Aorta (tissue), 5 donors: ENCODE measurements around the gene CEP112. TPM values are rescaled to one million over a fixed set of nuclear protein-coding genes. Genes with fewer than 3 reads are reported as not detected.

Experiments used
- ATAC-seq: fragments of 200-7000 bp; cut with Tn5 transposase; one replicate; pipeline ENCODE4 v1.9.1; 2022; ENCODE audit warnings: moderate library complexity; ENCODE audit not compliant: low FRiP score
- DNase-seq, 2 donors: peaks; one replicate each; pipeline ENCODE4 v3.0.0-alpha.2; 2020
- H3K27ac ChIP-seq, 2 donors: one replicate each; pipeline ENCODE4 v1.5.1; 2013; ENCODE audit warnings: low read length in 2 of 2, mild to moderate bottlenecking in 2 of 2, moderate library complexity in 2 of 2, control low read depth in 1 of 2, inconsistent platforms in 1 of 2, low read depth in 1 of 2
- H3K27me3 ChIP-seq, 2 donors: one replicate each; pipeline ENCODE4 v1.6.1; 2013; ENCODE audit warnings: control low read depth in 1 of 2, low read length in 1 of 2, mild to moderate bottlenecking in 1 of 2, moderate library complexity in 1 of 2; ENCODE audit not compliant: insufficient read depth in 2 of 2, control insufficient read depth in 1 of 2
- H3K36me3 ChIP-seq, 2 donors: one replicate each; pipeline ENCODE4 v1.6.1; 2013; ENCODE audit warnings: control low read depth in 1 of 2, low read length in 1 of 2, mild to moderate bottlenecking in 1 of 2; ENCODE audit not compliant: insufficient read depth in 2 of 2, control insufficient read depth in 1 of 2
- H3K4me1 ChIP-seq, 2 donors: one replicate each; pipeline ENCODE4 v1.6.1; 2013; ENCODE audit warnings: low read length in 2 of 2, control low read depth in 1 of 2, mild to moderate bottlenecking in 1 of 2, moderate library complexity in 1 of 2; ENCODE audit not compliant: insufficient read depth in 2 of 2, control insufficient read depth in 1 of 2
- H3K4me3 ChIP-seq, 2 donors: one replicate each; pipeline ENCODE4 v1.5.1; 2013; ENCODE audit warnings: low read length in 2 of 2, control low read depth in 1 of 2, mild to moderate bottlenecking in 1 of 2
- H3K9me3 ChIP-seq: one replicate; pipeline ENCODE4 v1.6.1; 2013; ENCODE audit warnings: mild to moderate bottlenecking, low read length; ENCODE audit not compliant: control insufficient read depth
- WGBS, 2 donors: extraction: QIAGEN DNeasy Blood & Tissue Kit; methylation state at CpG; one replicate each; pipeline ENCODE4 v1.1.7; 2013; 5-methylcytosine and 5-hydroxymethylcytosine counted together
- intact Hi-C, 2 donors: fragments of 100-400 bp; cut with DNase I; formaldehyde crosslinking; loops; one replicate each; pipeline versions ENCODE4 v1.14.2 to v1.15.0; 2022
- polyA plus RNA-seq, 2 donors: library from polyadenylated mRNA; stranded (reverse); fragments of 200-250 nt; gene quantifications; one replicate each; pipeline ENCODE4 v1.2.3, GENCODE V29; 2013
- total RNA-seq, 2 donors: library from RNA; stranded (reverse); fragmentation: NEBNext Ultra II Directional; extraction: Animal tissue kit (Norgen Biotek cat#: 25700); gene quantifications; one replicate each; pipeline ENCODE4 v1.2.1, GENCODE V29; 2021
- donor health status: healthy with polysubstance abuse.
- donor health status: Bipolar disorder and iron deficiency.
- donor health status: DM: no; HTN: no; CAD: no.
- donor health status: DM: no; HTN: no; CAD: no.
- donor health status: DM: yes; HTN: yes; CAD: no.

CEP112 gene
- total and polyA plus RNA-seq, 4 donors = 17.5 to 47.5 (median 30.7) TPM

DNA sequence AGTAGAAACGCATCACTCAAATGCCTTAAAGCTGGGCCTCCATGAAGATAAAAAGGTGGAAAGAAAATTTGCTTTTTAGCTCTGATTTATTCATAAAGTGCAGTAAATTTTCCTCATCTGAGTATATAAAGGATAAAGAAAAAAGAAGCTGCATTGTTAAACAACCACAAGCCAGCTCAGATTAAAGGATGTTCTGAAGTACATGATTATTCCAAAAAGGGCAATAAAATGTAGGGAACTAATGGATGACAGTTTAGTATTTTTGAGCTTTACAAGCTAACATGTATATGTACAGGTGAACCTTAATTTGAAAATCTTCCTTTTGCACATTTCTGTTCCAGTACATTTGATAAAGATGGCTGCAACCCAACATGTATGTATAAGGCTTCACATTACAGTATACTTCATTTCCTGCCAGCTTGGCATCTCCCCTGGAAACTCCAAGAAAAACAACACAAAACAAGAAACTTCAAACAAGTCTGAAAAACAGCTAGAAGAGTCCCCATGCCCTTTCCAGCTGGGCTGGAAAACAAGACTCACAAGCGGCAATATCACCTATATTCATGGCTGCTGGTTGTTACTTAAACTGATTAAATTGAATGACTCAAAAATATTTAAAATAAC is 225.7 kb downstream of the CEP112 start:
- intact Hi-C loops = no loop called here
- DNase-seq = no peak
- WGBS, 2 donors = 91 to 97% methylated on average over 2 of the region's 2 CpGs
- Histone ChIP-seq H3K36me3 (no peaks in the 10 kb centered on the region), H3K27me3 (no peaks in the 10 kb centered on the region), H3K27ac (no peak overlapping the region), H3K9me3 (no peaks in the 10 kb centered on the region), H3K4me1 (peaks cover 0 to 2% of the 10 kb centered on the region in 2 donors), H3K4me3 (no peak overlapping the region)
- ATAC-seq = no peak

DNA sequence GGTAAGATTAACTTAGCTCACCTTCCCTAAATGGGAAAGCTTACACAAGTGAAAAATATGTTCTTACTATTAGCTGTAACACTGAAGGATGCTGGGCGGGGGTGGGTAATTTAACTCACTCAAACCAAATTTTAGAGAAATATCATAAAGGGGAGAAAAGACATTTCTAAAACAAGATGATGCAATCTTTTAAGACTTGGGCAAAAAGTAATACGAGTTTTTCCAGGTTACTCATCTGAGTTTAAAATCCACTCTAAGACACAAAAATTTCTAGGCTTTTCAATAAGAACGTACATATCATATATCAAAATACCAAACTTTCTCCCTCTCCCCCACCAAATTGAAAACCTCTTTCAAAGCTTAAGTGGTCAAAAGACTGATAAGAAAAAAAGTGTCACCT is 228.8 kb downstream of the CEP112 start:
- no peaks in the 10 kb centered on the region for H3K27me3 ChIP-seq
- H3K4me1 ChIP-seq = peaks cover 0 to 2% of the 10 kb centered on the region in 2 donors
- no peak overlapping the region for H3K27ac ChIP-seq
- DNase-seq = no peak
- no peak overlapping the region for H3K4me3 ChIP-seq
- no peaks in the 10 kb centered on the region for H3K36me3 ChIP-seq
- 95 to 98% methylated on average over 3 of the region's 3 CpGs for WGBS, 2 donors
- H3K9me3 ChIP-seq = peaks cover 2% of the 10 kb centered on the region
- ATAC-seq = no peak
- intact Hi-C loops = no loop called here

DNA sequence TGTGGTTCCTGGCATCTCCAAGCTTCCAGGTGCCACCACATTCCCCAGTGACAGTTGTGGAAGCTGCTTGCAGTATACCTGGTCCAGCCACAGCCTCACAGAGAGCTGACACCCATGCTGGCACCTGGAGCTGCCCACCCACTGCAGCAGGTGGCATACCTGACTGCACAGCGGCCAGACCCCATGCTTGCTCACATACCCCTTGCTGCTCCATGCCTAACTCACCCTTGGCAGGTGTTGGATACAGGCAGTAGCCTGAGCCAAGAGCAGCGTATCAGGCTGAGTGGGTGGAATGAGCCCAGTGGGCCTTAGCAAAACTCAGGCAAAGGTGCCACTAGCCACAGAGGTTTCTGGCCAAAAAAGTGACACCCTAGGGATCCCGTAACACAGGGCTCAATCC is 232.3 kb downstream of the CEP112 start:
- intact Hi-C loops = no loop called here
- H3K36me3 ChIP-seq = no peaks in the 10 kb centered on the region
- no peak for DNase-seq
- H3K27ac ChIP-seq = no peak overlapping the region
- H3K9me3 ChIP-seq = peaks cover 2% of the 10 kb centered on the region
- H3K4me1 ChIP-seq = no peaks in the 10 kb centered on the region
- 89 to 93% methylated on average over 3 of the region's 3 CpGs for WGBS, 2 donors
- H3K4me3 ChIP-seq = no peak overlapping the region
- no peak for ATAC-seq
- no peaks in the 10 kb centered on the region for H3K27me3 ChIP-seq

DNA sequence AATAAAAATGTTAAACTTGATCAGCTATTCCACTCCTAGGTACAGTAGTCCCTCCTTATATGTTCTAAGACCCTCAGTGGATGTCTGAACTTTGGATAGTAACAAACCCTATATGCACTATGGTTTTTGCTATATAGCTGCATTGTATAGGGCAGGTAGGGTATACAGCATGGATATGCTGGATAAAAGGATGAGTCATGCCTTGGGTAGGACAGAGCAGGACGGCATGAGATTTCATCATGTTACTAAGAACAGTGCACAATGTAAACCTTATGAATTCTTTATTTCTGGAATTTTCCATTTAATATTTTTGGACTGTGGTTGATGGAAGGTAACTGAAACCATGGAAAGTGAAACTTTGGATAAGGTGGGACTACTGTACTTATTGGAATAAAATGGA is 235.1 kb downstream of the CEP112 start:
- H3K9me3 ChIP-seq = peaks cover 2% of the 10 kb centered on the region
- no peaks in the 10 kb centered on the region for H3K4me1 ChIP-seq
- no peaks in the 10 kb centered on the region for H3K27me3 ChIP-seq
- H3K27ac ChIP-seq = no peak overlapping the region
- no peak for ATAC-seq
- DNase-seq = no peak
- no peaks in the 10 kb centered on the region for H3K36me3 ChIP-seq
- H3K4me3 ChIP-seq = no peak overlapping the region
- intact Hi-C loops = no loop called here
- 88 to 89% methylated on average over 1 of the region's 1 CpG for WGBS, 2 donors

DNA sequence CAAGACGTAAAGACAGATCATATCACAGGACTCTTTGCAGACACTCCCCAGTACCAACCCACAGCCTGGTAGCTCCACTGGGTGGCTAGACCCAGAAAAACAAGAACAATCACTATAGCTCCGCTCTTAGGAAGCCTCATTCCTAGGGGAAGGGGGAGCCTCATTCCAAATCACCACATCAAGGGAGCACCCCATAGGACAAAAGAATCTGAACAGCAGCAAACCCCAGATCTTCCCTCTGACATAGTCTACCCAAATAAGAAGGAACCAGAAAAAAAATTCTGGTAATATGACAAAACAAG is 237.8 kb downstream of the CEP112 start:
- Histone ChIP-seq H3K4me3 (no peak overlapping the region), H3K36me3 (no peaks in the 10 kb centered on the region), H3K9me3 (peaks cover 2% of the 10 kb centered on the region), H3K4me1 (no peaks in the 10 kb centered on the region), H3K27ac (no peak overlapping the region), H3K27me3 (no peaks in the 10 kb centered on the region)
- ATAC-seq = no peak
- DNase-seq = no peak
- 75 to 97% methylated on average over 2 of the region's 2 CpGs for WGBS, 2 donors
- intact Hi-C loops = no loop called here

DNA sequence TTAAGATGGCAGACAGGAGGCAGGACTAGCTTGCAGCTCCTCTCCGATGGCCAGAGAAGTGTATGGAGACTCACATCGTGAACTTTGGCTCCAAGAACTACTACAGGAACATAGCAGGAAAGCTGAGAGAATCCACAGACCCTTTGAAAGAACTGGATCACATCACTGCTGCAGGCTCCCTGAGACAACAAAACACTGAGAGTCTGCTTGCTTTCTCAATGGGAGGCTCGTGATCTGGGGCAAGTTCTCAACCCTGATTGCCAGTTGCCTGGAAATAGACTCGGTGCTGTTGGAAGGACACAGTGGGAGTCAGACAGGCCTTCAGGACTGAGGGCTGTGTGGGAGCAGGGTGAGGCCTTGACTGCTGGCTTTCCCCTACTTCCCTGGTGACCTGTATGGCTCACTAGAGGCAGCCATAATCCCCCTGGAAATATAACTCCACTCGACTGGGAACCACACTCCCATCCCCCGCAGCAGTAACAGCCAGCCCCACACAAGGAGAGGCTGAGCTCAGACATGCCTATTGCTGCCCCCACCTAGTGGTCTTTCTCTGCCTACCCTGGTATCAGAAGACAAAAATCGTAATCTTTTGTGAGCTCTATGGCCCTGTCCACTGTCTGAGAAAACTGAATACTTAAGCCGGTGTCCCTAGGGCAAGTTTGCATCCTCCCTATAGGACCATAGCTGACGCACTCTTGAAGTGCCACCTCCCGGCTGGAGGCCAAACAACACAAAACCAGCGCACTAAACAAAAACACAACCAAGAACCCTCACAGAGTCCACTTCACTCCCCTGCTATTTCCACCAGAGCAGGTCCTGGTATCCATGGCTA is 238.4 kb downstream of the CEP112 start:
- 87 to 89% methylated on average over 11 of the region's 11 CpGs for WGBS, 2 donors
- Histone ChIP-seq H3K27ac (no peak overlapping the region), H3K4me1 (no peaks in the 10 kb centered on the region), H3K9me3 (peaks cover 2% of the 10 kb centered on the region), H3K27me3 (no peaks in the 10 kb centered on the region), H3K36me3 (no peaks in the 10 kb centered on the region), H3K4me3 (no peak overlapping the region)
- DNase-seq (no peak), ATAC-seq (no peak)
- intact Hi-C loops = no loop called here

DNA sequence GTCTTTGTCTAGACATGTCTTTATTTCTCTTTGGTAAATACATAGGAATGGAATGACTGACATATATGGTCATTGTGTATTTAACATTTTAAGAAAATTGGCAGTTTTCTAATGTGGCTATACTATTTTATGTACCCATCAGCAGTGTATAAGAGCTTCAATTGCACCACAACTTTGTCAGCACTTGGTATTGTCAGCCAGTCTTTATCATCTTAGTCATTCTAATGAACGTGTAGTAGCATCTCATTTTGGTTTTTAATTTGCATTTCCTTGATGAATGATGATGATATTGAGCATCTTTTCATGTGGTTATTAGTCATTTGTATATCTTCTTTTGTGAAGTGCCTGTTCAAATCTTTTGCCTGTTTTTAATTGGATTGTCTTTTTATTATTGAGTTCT is 239.3 kb downstream of the CEP112 start:
- DNase-seq (no peak), ATAC-seq (no peak)
- Histone ChIP-seq H3K4me1 (no peaks in the 10 kb centered on the region), H3K4me3 (no peak overlapping the region), H3K27ac (no peak overlapping the region), H3K27me3 (no peaks in the 10 kb centered on the region), H3K36me3 (no peaks in the 10 kb centered on the region), H3K9me3 (no peaks in the 10 kb centered on the region)
- WGBS, 2 donors = 94 to 97% methylated on average over 1 of the region's 1 CpG
- intact Hi-C loops = no loop called here

DNA sequence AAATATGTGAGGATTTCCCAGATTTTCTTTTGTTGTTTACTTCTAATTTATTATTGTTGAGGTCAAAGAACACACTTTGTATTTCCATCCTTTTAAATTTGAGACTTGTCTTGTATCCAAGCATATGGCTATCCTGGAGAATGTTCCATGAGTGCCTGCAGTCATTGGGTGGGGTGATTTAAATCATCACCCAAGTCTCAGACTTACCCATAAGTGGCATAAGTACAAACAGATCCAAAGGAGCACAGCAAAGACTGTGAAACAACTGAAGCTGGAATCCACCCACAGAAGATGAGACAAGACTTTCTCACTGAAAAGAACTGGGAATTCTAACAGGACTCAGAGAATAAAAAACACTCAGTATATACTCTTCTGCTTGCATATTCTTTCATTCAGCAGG is 239.9 kb downstream of the CEP112 start:
- Histone ChIP-seq H3K4me1 (no peaks in the 10 kb centered on the region), H3K27me3 (no peaks in the 10 kb centered on the region), H3K9me3 (no peaks in the 10 kb centered on the region), H3K36me3 (no peaks in the 10 kb centered on the region), H3K27ac (no peak overlapping the region), H3K4me3 (no peak overlapping the region)
- intact Hi-C loops = no loop called here
- ATAC-seq = no peak
- DNase-seq = no peak

DNA sequence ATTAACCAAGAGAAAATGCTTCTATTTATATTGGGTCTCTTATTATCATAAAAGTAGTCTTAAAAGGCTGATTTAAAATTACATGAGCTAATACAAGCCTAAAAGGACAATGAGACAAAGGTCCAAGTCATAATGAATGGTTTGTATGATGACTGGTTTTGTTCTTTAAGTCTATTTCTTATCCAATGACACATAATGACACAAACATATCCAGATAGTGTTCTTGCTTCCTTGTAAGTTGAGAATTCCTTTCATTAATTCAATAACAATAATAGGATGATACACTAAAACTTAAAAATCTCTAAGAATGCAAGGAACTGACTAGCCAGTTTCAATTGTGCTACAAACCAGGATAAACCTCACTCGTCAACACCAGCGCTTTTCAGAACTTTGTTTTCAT is 244.1 kb downstream of the CEP112 start:
- Histone ChIP-seq H3K9me3 (no peaks in the 10 kb centered on the region), H3K36me3 (no peaks in the 10 kb centered on the region), H3K4me3 (no peak overlapping the region), H3K4me1 (no peaks in the 10 kb centered on the region), H3K27me3 (no peaks in the 10 kb centered on the region), H3K27ac (no peak overlapping the region)
- intact Hi-C loops = no loop called here
- ATAC-seq (no peak), DNase-seq (no peak)
- 95 to 98% methylated on average over 2 of the region's 2 CpGs for WGBS, 2 donors
